ENCODE measurements around the gene ACSM3.
A peak's percentile ranks its signal among the peaks of the same experiment; 100 is the strongest.
"Not testable (repeated sequence)": the region's sequence is repeated elsewhere in the genome, so short reads cannot be mapped to it uniquely, and the experiment has no call there.

The ACSM3 gene

DNA sequence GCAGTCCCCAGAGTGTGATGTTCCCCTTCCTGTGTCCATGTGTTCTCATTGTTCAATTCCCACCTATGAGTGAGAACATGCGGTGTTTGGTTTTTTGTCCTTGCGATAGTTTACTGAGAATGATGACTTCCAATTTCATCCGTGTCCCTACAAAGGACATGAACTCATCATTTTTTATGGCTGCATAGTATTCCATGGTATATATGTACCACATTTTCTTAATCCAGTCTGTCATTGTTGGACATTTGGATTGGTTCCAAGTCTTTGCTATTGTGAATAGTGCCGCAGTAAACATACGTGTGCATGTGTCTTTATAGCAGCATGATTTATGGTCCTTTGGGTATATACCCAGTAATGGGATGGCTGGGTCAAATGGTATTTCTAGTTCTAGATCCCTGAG, 8.0 kb upstream of the ACSM3 start:
- not testable (repeated sequence) for DNase-seq (ENCODE audit: low spot score)

- DNase-seq (ENCODE audit: low spot score) = no peak
Measured at GRCh38 chr16:20760346-20760745, 3.5 kb upstream of the ACSM3 start.

- DNase-seq (ENCODE audit: low spot score) = no peak
Measured at GRCh38 chr16:20761175-20761574, 2.6 kb upstream of the ACSM3 start.

DNA sequence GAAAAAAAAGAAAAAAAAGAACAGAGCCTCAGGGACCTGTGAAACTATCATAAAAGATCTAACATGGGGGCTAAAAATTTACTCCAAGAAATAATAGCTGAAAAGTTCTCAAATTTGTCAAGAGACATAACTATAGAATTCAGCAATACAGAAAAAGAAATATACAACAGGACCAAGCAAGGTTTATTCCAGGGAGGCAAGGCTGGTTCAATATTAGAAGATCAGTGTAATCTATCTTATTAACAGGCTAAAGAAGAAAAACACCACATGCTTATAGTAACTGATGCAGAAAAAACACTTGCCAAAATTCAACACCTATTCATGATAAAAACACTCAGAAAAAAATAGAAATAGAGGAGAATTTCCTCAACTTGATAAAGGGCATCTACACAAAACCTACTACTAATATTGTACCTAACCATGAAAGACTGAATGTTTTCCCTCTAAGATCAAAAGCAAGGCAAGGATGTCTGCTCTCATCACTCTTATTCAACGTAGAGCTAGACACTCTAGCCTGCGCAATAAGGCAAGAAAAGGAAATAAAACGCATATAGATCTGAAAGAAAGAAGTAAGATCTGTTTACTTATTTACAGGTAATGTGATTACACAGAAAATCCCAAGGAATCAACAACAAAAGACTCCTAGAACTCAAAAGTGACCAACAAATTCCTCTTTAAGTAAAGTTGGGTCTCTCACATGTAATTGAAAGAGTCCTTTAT, 1.2 kb upstream of the ACSM3 start:
- DNase-seq (ENCODE audit: low spot score) = no peak

- not testable (repeated sequence) for DNase-seq (ENCODE audit: low spot score)
Measured at GRCh38 chr16:20764448-20764847, 634 bp downstream of the ACSM3 start.

- no peak for DNase-seq (ENCODE audit: low spot score)
Measured at GRCh38 chr16:20765732-20766131, 1.9 kb downstream of the ACSM3 start.

GRCh38 chr16:20766294-20766693, 2.5 kb downstream of the ACSM3 start:
- DNase-seq (ENCODE audit: low spot score) = no peak

DNA sequence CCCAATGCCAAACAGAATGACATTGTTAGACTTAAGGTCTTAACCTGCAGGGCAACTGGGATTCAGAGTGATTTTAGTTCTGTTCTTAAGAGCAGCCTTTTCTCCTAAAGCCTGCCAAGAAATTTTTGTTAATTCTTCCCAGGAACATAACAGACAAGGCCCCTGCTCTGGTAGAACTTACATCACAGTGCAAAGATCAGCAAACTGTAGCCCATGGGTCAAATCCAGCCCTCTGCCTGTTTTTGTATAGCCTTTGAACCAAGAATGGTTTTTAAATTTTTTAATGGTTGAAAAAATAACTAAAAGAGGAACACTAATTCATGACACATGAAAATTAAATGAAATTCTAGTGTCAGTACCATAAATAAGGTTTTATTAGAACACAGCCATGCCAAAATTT, 3.8 kb downstream of the ACSM3 start:
- DNase-seq (ENCODE audit: low spot score) = no peak

DNA sequence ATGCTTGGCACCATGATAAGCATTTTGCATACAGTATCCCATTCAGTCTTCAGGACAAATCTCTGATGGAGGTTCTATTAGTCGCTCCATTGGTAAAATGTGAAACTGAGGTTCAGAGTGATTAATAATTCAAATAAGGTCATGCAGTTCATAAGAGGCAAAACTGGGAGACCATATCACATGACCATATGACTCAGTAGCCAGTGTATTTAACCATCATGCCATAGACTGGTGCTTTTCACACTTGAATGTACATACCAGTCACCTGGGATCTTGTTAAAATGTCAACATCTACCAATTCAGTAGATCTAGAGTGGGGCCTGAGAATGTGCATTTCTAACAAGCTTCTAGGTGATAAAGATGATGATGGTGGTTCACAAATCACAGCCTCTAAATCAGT, 4.3 kb downstream of the ACSM3 start:
- DNase-seq (ENCODE audit: low spot score) = no peak

DNA sequence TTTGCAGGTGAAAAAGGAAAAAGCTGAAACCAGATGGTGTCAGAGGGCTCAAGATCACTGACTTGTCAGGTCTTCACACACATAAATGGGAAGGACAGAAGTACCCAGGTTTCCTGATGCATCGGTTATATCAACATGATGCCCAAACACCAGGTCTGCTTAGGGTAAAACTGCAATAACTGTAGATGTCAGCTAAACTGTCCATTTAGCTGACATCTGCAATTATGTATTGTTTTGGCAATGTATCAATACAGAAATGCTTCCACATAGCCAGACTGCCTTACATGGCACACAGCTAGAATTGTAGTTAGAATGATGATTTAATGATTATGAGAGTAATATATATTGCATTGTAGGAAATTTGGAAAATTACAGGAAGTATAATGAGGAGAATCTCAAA, 5.0 kb downstream of the ACSM3 start:
- DNase-seq (ENCODE audit: low spot score) = no peak

DNA sequence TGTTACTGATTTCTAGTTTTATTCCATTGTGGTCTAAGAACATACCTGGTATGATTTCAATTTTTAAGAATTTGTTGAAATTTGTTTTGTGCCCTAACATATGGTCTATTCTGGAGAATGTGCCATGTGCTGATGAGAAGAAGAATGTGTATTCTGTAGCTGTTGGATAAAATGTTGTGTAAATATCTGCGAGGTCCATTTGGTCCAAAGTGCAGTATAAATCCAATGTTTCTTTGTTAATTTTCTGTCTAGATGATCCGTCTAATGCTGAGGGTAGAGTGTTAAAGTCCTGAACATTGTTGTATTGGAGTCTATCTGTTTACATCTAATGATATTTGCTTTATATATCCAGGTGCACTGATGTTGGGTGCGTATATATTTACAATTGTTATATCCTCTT, 9.9 kb downstream of the ACSM3 start:
- no peak for DNase-seq (ENCODE audit: low spot score)

DNA sequence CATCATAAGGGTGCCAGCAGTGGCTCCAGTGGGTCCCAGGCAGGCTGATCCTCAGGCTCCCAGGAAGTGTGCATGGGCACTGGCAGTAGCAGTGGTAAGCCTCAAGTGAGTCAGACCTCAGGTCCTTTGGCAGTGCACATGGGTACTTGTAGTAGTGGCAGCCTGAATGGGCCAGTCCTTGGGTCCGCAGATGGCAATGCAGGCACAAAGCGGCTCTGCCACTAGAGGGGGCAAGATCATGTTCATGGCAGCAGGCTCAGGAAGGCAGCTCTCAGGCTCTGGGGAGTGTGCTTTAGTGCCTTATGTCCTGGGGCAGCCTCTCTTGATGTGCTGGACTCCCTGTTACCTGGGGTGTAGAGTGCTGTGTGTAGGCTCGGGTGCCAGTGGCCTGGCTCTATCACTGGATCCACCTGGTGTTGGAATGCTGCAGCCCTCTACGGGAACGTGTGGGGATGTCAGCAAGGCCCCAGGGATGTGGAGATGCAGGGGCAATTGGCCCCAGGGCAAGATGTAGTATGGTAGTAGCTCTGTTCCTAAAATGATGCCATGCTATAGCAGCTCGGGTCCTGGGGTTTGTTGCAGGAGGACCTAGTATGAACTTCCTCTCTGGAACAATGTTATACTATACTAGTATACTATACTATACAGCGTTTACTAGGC, 11.0 kb downstream of the ACSM3 start:
- peak; percentile 69 for DNase-seq (ENCODE audit: low spot score)

GRCh38 chr16:20781697-20782096, 17.9 kb downstream of the ACSM3 start:
- DNase-seq (ENCODE audit: low spot score) = no peak

GRCh38 chr16:20782470-20782869, 18.7 kb downstream of the ACSM3 start:
- DNase-seq (ENCODE audit: low spot score) = no peak

- DNase-seq (ENCODE audit: low spot score) = no peak
Measured at GRCh38 chr16:20784204-20784603, 20.4 kb downstream of the ACSM3 start.

DNA sequence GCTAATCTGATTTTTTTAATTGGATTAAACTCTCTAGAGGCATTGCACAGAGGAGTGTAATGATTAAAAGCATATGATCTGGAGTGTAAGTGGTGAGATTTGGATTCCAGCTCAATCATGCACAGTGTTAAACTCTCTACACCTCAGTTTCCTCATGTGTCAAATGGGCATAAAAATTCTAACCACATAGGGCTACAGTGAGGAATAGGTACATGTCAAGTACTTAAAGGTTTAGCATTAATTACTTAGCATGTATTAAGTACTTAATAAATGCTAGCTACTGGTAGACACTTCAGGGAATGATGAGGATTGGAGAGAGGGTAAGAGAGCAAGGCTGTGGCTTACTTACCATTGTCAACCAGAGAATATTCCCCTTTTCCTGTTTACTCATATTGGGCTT, 25.3 kb downstream of the ACSM3 start:
- no peak for DNase-seq (ENCODE audit: low spot score)

GRCh38 chr16:20791923-20792612, 28.3 kb downstream of the ACSM3 start:
- DNase-seq (ENCODE audit: low spot score) = no peak

GRCh38 chr16:20798364-20798763, 34.5 kb downstream of the ACSM3 start:
- DNase-seq (ENCODE audit: low spot score) = no peak

GRCh38 chr16:20799599-20799998, 35.8 kb downstream of the ACSM3 start:
- peak; percentile 57 for DNase-seq (ENCODE audit: low spot score)

DNA sequence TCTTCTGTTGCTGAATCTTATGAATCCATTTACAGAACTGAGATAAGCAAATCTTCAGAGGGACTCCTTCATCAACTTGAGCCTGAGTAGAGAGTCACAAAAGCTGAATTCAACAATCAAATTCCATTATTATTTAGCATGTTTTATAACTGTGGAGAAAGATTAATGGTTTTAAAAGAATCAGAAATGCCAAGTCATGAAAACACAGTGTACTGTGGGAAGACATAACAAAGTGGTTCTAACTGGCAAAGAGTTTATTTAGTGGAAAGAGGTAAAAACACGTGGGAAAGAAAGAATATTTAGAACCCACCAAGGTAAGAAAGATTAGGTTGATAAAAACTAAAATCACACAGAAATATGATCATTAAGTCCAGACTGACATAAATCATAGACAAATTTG, 37.5 kb downstream of the ACSM3 start:
- no peak for DNase-seq (ENCODE audit: low spot score)

- DNase-seq (ENCODE audit: low spot score) = no peak
Measured at GRCh38 chr16:20803192-20803560, 39.4 kb downstream of the ACSM3 start.

GRCh38 chr16:20803561-20804214, 39.9 kb downstream of the ACSM3 start:
- DNase-seq (ENCODE audit: low spot score) = no peak

DNA sequence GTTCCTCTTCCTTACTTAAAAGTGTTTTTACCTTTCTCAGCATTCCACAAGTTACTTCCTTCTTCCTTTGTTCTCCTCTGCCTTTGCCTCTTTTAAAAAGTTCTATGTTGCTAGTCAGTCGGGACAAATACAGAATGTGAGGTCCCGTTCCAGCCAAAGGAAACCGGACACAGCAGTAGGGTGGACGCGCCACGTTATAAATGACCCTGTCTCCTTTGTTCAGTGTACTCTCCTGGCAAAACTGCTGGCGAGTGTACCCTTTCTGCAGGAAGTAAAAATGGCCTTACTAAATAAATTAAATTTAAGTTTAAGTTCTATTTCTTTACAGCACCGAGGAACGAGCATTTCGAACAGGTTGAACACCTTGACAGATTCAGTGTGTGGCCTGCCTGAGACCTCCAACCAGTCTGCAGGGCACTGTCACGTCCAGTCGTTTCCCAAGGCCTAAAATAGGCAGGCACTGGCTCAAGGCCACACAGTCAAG, 41.9 kb downstream of the ACSM3 start:
- peak; percentile 56 for DNase-seq (ENCODE audit: low spot score)

Data from SW480 (cell line).